ENCODE measurements around the gene CBLN2. TPM values are rescaled to one million over a fixed set of nuclear protein-coding genes. Genes with fewer than 3 reads are reported as not detected.

Gene CBLN2
- polyA plus RNA-seq, 1 donor (not counting 4 experiments of a cell fraction or from before 2014, with no cell fraction given), result not detected

- H4K20me1 ChIP-seq (ENCODE audit: control insufficient read depth, extremely low read depth, insufficient read depth, low read length), result no peaks in the 10 kb centered on the region
- dilution Hi-C loops (cut with MboI; ENCODE audit: extremely low pct_ligation_motif_present, low sequenced_read_pairs), result no loop called here
- FAIRE-seq, result no peak
- no peaks in the 10 kb centered on the region for H3K36me3 ChIP-seq (ENCODE audit: control insufficient read depth in 2 of 2, extremely low read depth in 1 of 2, insufficient read depth in 2 of 2, low read length in 2 of 2)
- H2AFZ ChIP-seq (ENCODE audit: control insufficient read depth, low read length), result no peak overlapping the region
- no peaks in the 10 kb centered on the region for H3K9me3 ChIP-seq (ENCODE audit: control insufficient read depth, low read depth, low read length)
- H3K4me2 ChIP-seq (ENCODE audit: control insufficient read depth, extremely low read depth, insufficient read depth, low read depth, low read length), result no peak overlapping the region
- H3K79me2 ChIP-seq (ENCODE audit: control insufficient read depth, insufficient read depth, low read length), result no peaks in the 10 kb centered on the region
- no peak for TF ChIP-seq EZH2 (IDR thresholded peaks at IDR 0.05; ENCODE audit: low read length)
- TF ChIP-seq CTCF (optimal IDR thresholded peaks at IDR 0.05 in 1 of 3, IDR thresholded peaks at IDR 0.05 in 1 of 3, conservative IDR thresholded peaks at IDR 0.05 in 1 of 3; ENCODE audit: extremely low read depth in 1 of 3, insufficient read depth in 2 of 3, low read length in 3 of 3), result no peak
- H3K27me3 ChIP-seq (ENCODE audit: control insufficient read depth, extremely low read depth, insufficient read depth, low read length), result no peaks in the 10 kb centered on the region
- no peaks in the 10 kb centered on the region for H3K9me1 ChIP-seq (ENCODE audit: control insufficient read depth, extremely low read depth, insufficient read depth, low read length)
- no peaks in the 10 kb centered on the region for H3K4me1 ChIP-seq (ENCODE audit: control insufficient read depth, extremely low read depth, insufficient read depth, low read length)
- DNase-seq (ENCODE audit: low read depth, low spot score), result no peak
- H3K4me3 ChIP-seq (ENCODE audit: control insufficient read depth in 2 of 3, extremely low read depth in 1 of 3, insufficient read depth in 2 of 3, low read depth in 1 of 3, low read length in 3 of 3), result no peak overlapping the region
- H3K27ac ChIP-seq (ENCODE audit: control insufficient read depth, insufficient read depth, low read length), result no peak overlapping the region
- no peak overlapping the region for H3K9ac ChIP-seq (ENCODE audit: control insufficient read depth, extremely low read depth, insufficient read depth, low read length)
Observed at GRCh38 chr18:72555968-72556367, 11.8 kb upstream of the CBLN2 start.

DNA sequence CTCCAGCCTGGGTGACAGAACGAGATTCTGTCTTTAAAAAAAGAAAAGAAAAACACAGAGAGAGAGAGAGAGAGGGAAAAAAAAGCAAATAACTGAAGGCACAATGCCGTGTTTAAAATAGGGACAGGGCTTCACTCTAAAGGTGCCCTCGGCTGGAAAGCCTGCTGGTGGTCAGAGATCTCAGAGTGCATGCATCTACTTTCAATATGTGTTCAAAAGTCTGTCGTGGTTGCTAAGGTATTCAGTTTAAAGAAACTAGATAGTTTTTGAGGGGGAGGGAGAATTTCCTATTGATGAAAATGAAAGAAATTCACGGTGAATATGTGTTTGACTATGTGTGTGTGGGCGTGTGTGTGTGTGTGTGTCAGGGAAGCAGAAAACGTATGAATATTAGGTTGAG lies 11.0 kb upstream of the CBLN2 start:
- Histone ChIP-seq H3K36me3 (ENCODE audit: control insufficient read depth in 2 of 2, extremely low read depth in 1 of 2, insufficient read depth in 2 of 2, low read length in 2 of 2) (no peaks in the 10 kb centered on the region), H3K4me3 (ENCODE audit: control insufficient read depth in 2 of 3, extremely low read depth in 1 of 3, insufficient read depth in 2 of 3, low read depth in 1 of 3, low read length in 3 of 3) (no peak overlapping the region), H2AFZ (ENCODE audit: control insufficient read depth, low read length) (no peak overlapping the region), H3K4me2 (ENCODE audit: control insufficient read depth, extremely low read depth, insufficient read depth, low read depth, low read length) (no peak overlapping the region), H3K27me3 (ENCODE audit: control insufficient read depth, extremely low read depth, insufficient read depth, low read length) (no peaks in the 10 kb centered on the region), H4K20me1 (ENCODE audit: control insufficient read depth, extremely low read depth, insufficient read depth, low read length) (no peaks in the 10 kb centered on the region), H3K9me1 (ENCODE audit: control insufficient read depth, extremely low read depth, insufficient read depth, low read length) (no peaks in the 10 kb centered on the region), H3K9me3 (ENCODE audit: control insufficient read depth, low read depth, low read length) (no peaks in the 10 kb centered on the region), H3K79me2 (ENCODE audit: control insufficient read depth, insufficient read depth, low read length) (no peaks in the 10 kb centered on the region), H3K4me1 (ENCODE audit: control insufficient read depth, extremely low read depth, insufficient read depth, low read length) (no peaks in the 10 kb centered on the region), H3K27ac (ENCODE audit: control insufficient read depth, insufficient read depth, low read length) (no peak overlapping the region), H3K9ac (ENCODE audit: control insufficient read depth, extremely low read depth, insufficient read depth, low read length) (no peak overlapping the region)
- dilution Hi-C loops (cut with MboI; ENCODE audit: extremely low pct_ligation_motif_present, low sequenced_read_pairs), result no loop called here
- FAIRE-seq (no peak), DNase-seq (ENCODE audit: low read depth, low spot score) (no peak)
- TF ChIP-seq CTCF (optimal IDR thresholded peaks at IDR 0.05 in 1 of 3, IDR thresholded peaks at IDR 0.05 in 1 of 3, conservative IDR thresholded peaks at IDR 0.05 in 1 of 3; ENCODE audit: extremely low read depth in 1 of 3, insufficient read depth in 2 of 3, low read length in 3 of 3) (no peak), EZH2 (IDR thresholded peaks at IDR 0.05; ENCODE audit: low read length) (no peak)
